ENCODE results near the gene SLC2A5. TPM values are rescaled to one million over a fixed set of nuclear protein-coding genes. Genes with fewer than 3 reads are reported as not detected.

Gene SLC2A5
- total and polyA plus RNA-seq, 2 of the 4 experiments (the other 2 are of a cell fraction): 0.03 to 0.18 TPM

DNA sequence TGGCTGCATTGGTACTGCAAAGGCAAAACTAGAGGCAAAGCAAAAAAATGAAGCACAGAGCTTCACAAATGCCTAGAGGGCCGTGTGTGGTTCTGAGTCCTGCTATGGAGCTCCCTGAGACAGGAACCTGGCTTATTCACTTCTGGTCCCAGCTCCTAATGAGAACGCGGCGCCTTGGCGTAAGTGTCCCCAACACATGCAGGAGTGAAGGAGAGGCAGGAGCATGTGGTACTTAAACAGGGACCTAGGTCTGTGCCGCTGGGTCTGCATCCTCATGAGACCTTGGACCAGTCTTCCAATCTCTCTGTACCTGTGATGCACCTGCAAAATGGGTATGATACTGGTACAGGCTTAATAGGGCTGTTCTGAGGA is 28.8 kb downstream of the SLC2A5 start:
- Histone ChIP-seq H2AK9ac (replicated peaks; ENCODE audit: low read depth, low read length, poor library complexity) (no peak overlapping the region), H3K9ac (ENCODE audit: low read depth, low read length) (no peak overlapping the region), H3K56ac (ENCODE audit: extremely low read depth, insufficient read depth, low read length) (no peak overlapping the region), H4K8ac (ENCODE audit: low read depth in 2 of 2, low read length in 2 of 2) (no peak overlapping the region), H3K9me3 (ENCODE audit: control insufficient read depth, insufficient read depth, low read length) (peaks cover 4% of the 10 kb centered on the region), H3K23ac (ENCODE audit: low read depth, low read length) (no peak overlapping the region), H3K4ac (ENCODE audit: low read depth, low read length) (no peak overlapping the region), H3K4me3 (ENCODE audit: insufficient read depth, low read depth, low read length) (no peak overlapping the region), H2BK15ac (ENCODE audit: low read depth, low read length) (no peak overlapping the region), H3K79me1 (ENCODE audit: low read depth in 1 of 2, low read length in 2 of 2) (no peaks in the 10 kb centered on the region), H2BK20ac (ENCODE audit: low read depth, low read length) (no peak overlapping the region), H2BK5ac (ENCODE audit: low read depth, low read length, poor library complexity, severe bottlenecking) (no peak overlapping the region), H3K27me3 (ENCODE audit: control insufficient read depth, insufficient read depth, low read length) (peaks cover 47% of the 10 kb centered on the region), H3K4me2 (ENCODE audit: low read depth, low read length) (no peak overlapping the region), H3K36me3 (ENCODE audit: control insufficient read depth, insufficient read depth, low read length) (no peaks in the 10 kb centered on the region), H2BK120ac (ENCODE audit: low read depth, low read length) (no peak overlapping the region), H4K20me1 (ENCODE audit: insufficient read depth, low read length) (no peaks in the 10 kb centered on the region), H4K5ac (ENCODE audit: low read depth, low read length) (no peak overlapping the region), H4K91ac (ENCODE audit: insufficient read depth, low read depth, low read length) (no peak overlapping the region), H3K14ac (replicated peaks; ENCODE audit: low read depth, low read length) (no peak overlapping the region), H2AFZ (replicated peaks; ENCODE audit: low read length, poor library complexity) (no peak overlapping the region), H3K4me1 (ENCODE audit: control insufficient read depth, insufficient read depth, low read length) (no peaks in the 10 kb centered on the region), H3K18ac (ENCODE audit: low read depth, low read length) (no peak overlapping the region), H2AK5ac (ENCODE audit: low read depth, low read length) (no peak overlapping the region), H3K9me1 (ENCODE audit: insufficient read depth, low read length) (no peaks in the 10 kb centered on the region), H3K27ac (ENCODE audit: insufficient read depth, low read length) (no peak overlapping the region)
- no peak for TF ChIP-seq CHD1 (IDR thresholded peaks at IDR 0.05; ENCODE audit: low read depth, low read length)
- TF ChIP-seq CEBPB (IDR thresholded peaks at IDR 0.05; ENCODE audit: low read depth, low read length): no peak
- no peak for TF ChIP-seq NFE2L2 (IDR thresholded peaks at IDR 0.05; ENCODE audit: low read depth, low read length)
- no peak for TF ChIP-seq MAZ (IDR thresholded peaks at IDR 0.05; ENCODE audit: borderline replicate concordance, low read depth, low read length)
- TF ChIP-seq RCOR1 (IDR thresholded peaks at IDR 0.05; ENCODE audit: insufficient replicate concordance, low read length): no peak
- no peak for TF ChIP-seq FOS (IDR thresholded peaks at IDR 0.05; ENCODE audit: low read depth, low read length)
- TF ChIP-seq, protein P1, sequence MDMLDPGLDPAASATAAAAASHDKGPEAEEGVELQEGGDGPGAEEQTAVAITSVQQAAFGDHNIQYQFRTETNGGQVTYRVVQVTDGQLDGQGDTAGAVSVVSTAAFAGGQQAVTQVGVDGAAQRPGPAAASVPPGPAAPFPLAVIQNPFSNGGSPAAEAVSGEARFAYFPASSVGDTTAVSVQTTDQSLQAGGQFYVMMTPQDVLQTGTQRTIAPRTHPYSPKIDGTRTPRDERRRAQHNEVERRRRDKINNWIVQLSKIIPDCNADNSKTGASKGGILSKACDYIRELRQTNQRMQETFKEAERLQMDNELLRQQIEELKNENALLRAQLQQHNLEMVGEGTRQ (IDR thresholded peaks at IDR 0.05; ENCODE audit: low read depth, low read length): no peak
- TF ChIP-seq CTCF (conservative IDR thresholded peaks at IDR 0.05; ENCODE audit: low read depth, low read length): no peak
- TF ChIP-seq, protein P2, sequence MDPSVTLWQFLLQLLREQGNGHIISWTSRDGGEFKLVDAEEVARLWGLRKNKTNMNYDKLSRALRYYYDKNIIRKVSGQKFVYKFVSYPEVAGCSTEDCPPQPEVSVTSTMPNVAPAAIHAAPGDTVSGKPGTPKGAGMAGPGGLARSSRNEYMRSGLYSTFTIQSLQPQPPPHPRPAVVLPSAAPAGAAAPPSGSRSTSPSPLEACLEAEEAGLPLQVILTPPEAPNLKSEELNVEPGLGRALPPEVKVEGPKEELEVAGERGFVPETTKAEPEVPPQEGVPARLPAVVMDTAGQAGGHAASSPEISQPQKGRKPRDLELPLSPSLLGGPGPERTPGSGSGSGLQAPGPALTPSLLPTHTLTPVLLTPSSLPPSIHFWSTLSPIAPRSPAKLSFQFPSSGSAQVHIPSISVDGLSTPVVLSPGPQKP (IDR thresholded peaks at IDR 0.05; ENCODE audit: borderline replicate concordance, low read depth, low read length): no peak
- no peak for TF ChIP-seq RFX5 (IDR thresholded peaks at IDR 0.05; ENCODE audit: low read depth, low read length)
- no peak for TF ChIP-seq MAFK (IDR thresholded peaks at IDR 0.05; ENCODE audit: low read depth, low read length)
- no peak for TF ChIP-seq SMC3 (IDR thresholded peaks at IDR 0.05; ENCODE audit: low read depth, low read length)
- TF ChIP-seq BHLHE40 (IDR thresholded peaks at IDR 0.05; ENCODE audit: low read depth, low read length): no peak
- TF ChIP-seq MXI1 (IDR thresholded peaks at IDR 0.05; ENCODE audit: borderline replicate concordance, low read depth, low read length): no peak
- ChIA-PET POLR2A (ENCODE audit: unreplicated experiment) (no interaction called here), CTCF (interaction anchor here (0.6 kb wide), 1 partner anchor 35 kb away, joined by 3 read pairs; no protein-coding TSS in a partner anchor)
- BruUV-seq (replicated peaks): no TSS peak
- DNase-seq: no peak
- in situ Hi-C loops (cut with MboI; ENCODE audit: low sequenced_read_pairs): no loop called here
- dilution Hi-C loops (cut with HindIII; ENCODE audit: low sequenced_read_pairs, unreplicated experiment): no loop called here
- intact Hi-C loops (cut with micrococcal nuclease): no loop called here
- no peak for ATAC-seq (ENCODE audit: low read depth)
- WGBS, 2 experiments (ENCODE audit: extremely low coverage in 2 of 2, insufficient read length in 1 of 2): 94% methylated on average over 5 of the region's 6 CpGs; no CpG with 5 or more reads in 1 of the 2 experiments
